ENCODE measurements around the gene ATG2B.

ATG2B gene

DNA sequence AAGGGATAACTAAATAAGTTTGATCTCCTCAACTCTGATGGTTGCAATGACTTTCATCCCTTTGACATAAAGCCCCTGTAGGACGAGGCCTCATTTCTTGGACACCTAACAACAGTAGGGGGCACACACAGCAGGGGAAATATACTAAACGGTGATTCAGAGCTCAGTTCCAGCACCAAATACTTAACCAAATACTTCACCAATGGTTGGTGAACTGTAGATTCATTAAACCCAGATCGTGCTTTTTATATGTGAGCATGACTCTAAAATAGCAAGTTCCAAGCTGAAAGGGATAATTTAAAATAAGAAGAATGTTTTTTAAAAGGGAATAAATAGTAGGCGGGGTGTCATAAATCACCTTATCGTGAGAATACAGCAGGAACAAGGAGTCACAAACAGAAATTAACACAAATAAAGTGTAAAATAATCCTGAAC is 53.2 kb downstream of the ATG2B start:
- in situ Hi-C loops (cut with MboI; ENCODE audit: low sequenced_read_pairs) = no loop called here

DNA sequence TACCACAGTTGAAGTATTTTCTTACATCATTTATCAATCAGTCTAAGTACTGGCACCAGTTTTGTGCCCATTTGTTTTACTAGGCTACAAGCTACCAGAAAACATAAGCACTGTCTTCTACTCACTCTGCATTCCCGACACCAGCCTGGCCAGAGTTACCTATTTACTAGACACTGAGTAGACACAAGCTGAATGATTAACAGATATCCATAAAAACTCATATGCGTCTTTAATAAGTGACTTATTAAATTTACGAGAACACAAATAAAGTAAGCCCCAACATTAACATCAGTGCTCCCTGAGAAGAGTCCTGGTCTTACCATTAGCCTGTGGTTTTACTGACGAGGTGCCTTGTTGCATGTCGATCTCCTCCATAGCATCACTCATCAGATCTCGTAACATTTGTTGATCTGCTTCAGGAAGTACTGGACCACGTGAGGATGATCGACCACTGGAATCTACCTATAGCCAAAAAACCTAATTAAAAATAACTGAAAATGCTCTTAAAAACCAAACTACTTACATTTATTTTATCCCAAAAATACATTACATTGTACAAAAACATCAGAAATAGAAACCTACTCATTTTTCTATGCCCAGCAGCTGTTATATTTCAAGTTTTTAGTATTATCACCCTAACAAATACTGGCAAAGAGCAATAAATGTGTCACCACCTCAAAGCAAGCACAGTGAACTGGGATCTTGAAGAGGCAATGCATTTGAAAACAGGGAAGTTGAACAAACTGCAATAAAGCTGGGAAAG is 53.8 kb downstream of the ATG2B start:
- in situ Hi-C loops (cut with MboI; ENCODE audit: low sequenced_read_pairs) = no loop called here

DNA sequence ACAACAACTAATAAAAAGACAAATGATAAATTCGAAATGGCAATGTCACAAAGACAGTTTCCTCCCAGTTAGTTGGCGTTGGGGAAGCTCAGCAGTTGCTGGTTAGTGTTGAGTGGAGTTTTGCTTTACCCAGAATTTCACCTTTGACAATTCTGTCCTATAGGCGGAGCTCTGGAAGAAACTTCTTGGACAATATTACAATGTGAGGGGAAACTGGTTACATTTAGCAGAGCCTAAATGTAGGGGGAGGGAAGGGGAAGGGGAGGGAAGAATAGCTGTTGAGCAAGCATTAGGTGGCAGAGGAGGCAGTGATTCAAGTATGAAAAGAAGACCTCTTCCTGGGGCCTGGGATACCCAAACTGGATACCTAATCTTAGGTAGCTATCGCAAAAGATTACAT is 55.7 kb downstream of the ATG2B start:
- in situ Hi-C loops (cut with MboI; ENCODE audit: low sequenced_read_pairs) = no loop called here

DNA sequence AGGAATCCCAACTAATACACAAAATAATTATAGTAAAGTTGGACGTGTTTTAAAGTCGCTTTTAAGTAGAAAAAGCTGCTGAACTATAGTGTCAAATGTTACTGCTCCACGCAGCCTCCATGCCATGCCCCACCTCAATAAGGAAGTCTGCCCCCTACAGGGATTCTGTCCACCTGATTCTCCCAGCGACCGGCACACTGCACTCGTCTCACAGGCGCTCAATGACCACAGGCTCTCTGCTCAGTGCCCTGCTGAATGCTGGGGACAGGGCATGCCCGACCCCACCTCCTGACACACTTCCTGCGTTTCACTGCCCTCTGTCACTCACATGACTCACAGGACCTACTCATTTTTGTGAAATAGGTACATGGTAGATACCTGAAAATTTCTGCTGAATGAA is 58.2 kb downstream of the ATG2B start:
- in situ Hi-C loops (cut with MboI; ENCODE audit: low sequenced_read_pairs) = no loop called here

DNA sequence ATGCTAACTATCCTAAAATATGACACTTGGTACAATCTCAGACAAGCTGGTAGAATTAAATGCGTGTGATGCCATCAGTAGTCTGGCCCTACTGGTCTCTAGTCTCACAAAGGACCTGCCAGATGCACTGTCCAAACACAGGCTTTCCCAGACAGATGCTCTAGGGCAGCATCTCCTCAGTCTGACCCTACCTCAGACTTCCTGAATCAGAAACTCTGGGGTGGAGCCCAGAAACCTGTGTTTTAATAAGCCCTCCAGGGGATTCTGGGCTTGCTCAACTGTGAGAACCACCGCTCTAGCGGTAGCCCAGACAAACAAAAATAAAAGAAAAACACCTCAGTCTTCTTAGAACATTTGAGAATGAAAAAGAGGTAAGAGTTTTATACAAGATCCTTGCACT is 59.2 kb downstream of the ATG2B start:
- in situ Hi-C loops (cut with MboI; ENCODE audit: low sequenced_read_pairs) = no loop called here

DNA sequence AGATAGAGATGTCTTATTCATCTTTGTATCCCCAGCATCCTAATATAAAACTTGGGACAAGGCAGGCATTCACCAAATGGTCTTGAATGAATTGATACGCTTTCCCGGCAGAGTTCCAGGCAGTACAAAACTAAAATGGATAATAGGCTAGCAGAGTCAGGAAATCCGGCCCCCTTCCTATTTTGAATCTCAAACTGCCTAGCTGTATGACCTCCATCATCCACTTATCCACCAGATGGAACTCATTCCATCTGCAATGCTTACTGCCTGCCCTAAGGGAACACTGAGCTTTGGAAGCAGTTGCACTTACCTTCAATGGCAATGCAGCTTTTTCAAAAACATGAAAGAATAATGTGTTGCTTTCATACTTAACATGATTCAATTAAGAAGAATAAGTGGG is 63.7 kb downstream of the ATG2B start:
- in situ Hi-C loops (cut with MboI; ENCODE audit: low sequenced_read_pairs) = no loop called here

DNA sequence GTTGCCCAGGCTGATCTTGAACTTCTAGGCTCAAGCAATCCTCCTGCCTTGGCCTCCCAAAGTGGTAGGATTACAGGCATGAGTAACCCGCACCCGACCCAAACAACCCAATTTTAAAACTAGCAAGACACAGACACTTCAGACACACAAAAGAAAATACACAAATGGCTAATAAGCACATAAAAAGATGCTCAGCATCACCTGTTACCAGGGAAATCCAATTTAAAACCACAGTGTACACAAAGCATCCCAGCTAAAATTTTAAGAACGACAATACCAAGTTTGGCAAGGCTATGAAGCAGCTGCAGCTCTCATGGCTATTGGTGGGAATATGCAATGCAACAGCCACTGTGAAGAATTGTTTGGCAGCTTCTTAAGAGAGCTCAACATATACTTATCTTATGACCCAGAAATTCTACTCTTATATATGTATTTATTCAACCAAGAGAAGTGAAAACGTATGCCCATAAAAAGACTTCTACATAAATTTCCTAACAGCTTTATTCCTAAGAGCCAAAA is 65.1 kb downstream of the ATG2B start:
- in situ Hi-C loops (cut with MboI; ENCODE audit: low sequenced_read_pairs) = no loop called here

DNA sequence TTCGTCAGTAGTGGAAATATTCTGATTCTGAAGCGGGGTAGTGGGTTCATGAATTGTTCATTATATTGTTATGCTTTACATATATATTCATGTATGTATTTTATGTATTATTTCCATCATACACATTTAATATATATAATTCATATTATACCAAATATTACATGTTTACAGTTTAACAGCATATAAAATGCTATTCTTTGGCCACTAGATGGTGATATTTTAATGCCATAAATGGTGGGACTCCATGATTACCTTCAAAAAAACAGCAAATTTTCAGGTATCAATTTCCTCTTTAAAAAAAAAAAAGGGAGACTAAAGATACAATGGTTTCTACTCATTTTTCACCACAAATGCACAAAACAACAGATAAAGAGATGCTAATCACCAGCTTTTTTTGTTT is 66.1 kb downstream of the ATG2B start:
- in situ Hi-C loops (cut with MboI; ENCODE audit: low sequenced_read_pairs) = no loop called here

DNA sequence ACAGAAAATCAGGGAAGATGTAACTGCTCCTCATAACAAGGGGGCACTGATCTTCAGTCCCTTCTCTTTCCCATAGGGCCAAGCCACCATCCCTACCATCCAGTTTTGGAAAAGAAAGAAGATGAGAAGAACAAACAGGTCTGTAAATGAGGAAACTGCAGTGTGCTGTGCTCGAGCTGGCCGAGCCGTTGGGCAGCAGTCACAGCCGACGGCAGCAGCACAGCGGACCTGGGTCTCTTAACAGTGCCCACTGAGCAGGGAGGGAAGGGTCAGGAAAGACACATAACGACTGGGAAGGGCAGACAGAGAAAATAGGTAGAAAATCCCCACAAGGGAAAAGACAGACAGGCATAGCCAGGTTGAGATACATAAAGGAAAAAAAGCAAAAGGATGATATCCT is 68.9 kb downstream of the ATG2B start:
- in situ Hi-C loops (cut with MboI; ENCODE audit: low sequenced_read_pairs) = no loop called here

DNA sequence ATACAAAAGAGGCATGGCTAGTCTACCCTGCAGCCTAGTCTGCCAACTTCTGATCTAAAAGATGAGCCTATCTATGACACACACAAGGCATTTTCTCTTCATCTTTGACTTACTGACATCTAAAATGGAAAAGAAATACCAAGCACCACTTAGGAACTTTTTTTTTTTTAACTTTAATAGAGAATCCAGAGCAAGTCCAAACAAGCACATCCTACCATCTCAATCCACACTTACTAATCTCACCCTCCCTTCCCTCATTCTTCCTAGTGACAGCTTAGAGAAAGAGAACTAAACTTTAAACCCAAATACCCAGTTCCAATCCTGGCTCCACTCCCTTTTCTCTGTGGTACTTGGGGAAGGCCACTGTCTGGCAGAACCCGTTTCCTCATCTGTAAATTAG is 75.3 kb downstream of the ATG2B start:
- in situ Hi-C loops (cut with MboI; ENCODE audit: low sequenced_read_pairs) = no loop called here

DNA sequence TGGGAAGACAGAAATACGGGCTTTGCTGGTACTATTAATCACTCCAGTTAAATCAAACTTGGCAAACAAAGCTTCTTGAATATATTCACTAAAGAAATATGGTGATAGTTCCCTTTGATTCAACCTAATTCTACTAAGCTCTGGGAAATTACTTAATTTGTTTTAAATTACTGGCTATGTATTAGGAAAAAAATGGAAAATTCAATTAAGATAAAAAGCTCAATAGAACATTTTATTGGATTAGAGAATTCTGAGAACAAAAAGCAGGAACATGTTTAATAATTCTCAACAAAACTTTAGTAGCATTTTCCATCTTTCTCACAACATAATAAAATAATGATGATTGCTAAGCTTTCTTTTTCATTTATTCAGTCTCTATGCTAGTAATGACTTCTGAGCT is 76.9 kb downstream of the ATG2B start:
- in situ Hi-C loops (cut with MboI; ENCODE audit: low sequenced_read_pairs) = no loop called here

DNA sequence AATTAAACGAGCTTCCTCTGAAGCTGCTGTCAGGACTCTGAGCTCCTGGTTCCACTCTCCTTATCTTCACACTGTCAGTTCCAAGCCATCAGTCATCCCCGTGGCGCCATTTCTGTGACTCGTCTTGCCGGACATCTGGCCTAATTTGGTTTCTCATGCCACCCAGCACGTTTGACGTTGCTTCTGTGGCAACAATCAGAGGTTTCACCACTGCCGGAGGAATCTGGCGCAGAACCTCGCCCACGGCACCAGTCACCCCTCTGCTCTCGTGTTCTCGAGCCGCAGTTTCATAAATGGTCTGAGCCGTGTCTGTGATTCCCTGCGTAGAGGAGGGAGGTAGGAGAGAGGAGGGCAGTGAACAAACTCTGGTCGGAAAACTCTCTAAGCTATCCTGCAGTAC is 77.5 kb downstream of the ATG2B start:
- in situ Hi-C loops (cut with MboI; ENCODE audit: low sequenced_read_pairs) = no loop called here

DNA sequence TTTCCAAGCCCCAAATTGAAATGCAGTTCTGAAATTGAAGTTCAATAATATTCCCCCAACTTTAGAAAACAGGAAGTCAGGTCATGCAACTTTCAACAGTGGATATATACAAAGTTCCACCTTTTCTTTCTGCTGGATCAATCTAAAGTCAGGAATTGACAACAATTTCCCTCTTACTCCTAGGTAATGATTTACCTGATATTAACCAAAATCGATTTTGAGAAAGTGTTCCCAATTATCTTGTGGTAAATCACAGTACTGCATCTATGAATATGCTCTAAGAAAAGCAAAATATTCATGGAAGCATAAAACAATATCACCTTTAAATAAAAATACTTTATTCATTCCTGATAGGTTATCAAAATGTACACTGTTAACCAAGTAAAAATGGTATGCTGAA is 78.7 kb downstream of the ATG2B start:
- in situ Hi-C loops (cut with MboI; ENCODE audit: low sequenced_read_pairs) = no loop called here

DNA sequence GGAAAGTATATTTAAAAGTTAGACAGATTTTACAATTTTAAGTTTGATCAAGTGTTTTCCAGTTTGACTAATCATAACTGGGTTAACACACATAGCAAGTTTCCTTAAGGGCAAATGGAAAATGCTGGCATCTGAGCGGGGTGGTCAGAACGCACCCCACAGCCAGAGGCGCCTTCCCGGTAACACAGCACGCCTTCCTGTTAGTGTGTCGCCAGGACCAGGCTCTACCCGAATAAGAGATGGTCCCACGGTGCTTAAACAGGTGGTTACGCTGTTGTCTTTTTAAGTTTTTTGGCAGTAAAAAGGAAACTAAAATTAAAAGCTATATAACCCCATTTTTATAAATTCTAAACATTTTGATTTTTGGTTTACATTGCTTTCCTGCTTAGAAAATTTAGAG is 79.1 kb downstream of the ATG2B start:
- in situ Hi-C loops (cut with MboI; ENCODE audit: low sequenced_read_pairs) = no loop called here

DNA sequence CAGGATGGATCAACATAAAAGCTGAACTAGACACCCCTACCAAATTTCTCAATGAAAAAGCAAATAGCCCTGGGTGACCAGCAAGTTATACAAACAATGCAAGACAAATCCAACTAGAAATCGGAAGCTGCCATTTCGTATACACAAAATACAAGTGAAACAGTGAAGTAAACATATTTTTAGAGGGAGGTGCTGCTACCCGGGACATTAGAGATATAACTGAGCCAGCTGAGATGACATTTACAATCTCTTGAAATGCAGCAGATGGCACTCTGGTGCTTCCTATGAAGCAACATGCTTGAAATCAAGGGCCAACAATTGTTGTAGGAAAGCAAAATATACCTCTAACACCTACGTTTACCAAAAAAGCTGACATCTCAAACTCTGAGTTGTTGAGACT is 81.7 kb downstream of the ATG2B start:
- in situ Hi-C loops (cut with MboI; ENCODE audit: low sequenced_read_pairs) = no loop called here

DNA sequence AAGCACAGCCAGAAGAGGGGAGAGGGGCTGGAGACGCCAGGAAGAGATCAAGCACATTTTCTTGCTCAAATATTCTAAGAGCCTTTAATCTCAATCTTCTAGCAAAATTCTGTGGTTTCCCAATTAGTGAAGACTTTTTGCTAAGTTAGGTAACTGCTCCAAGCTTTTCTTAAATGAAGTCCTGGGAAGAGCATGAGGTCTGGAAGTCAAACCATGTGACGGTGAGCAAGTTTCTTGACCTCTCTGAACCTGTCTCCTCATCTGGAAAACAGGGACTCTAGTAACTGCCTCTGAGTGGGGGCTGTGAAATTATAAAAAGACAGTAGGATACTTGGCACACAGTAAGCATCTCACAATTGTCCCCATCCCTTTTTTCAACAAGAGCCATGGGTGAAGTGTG is 83.0 kb downstream of the ATG2B start:
- in situ Hi-C loops (cut with MboI; ENCODE audit: low sequenced_read_pairs) = no loop called here

DNA sequence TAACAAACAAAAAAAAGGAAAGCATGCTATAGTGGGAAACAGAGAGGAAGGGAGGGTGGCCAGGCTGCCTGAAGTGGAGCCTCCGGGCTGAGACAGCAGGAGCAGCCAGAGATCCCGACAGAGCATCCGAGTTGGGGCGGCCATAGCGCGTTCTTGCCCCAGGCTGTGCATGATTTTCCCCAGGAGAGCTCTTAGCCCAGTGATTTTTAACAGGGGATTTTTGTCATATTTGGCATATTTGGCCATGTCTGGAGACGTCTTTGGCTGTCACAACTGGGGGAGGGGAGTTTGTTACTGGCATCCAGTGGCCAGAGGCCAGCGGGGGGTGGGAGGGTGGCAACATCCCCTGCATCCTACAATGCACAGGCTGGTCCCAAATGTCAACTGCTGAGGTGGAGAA is 83.6 kb downstream of the ATG2B start:
- in situ Hi-C loops (cut with MboI; ENCODE audit: low sequenced_read_pairs) = no loop called here

DNA sequence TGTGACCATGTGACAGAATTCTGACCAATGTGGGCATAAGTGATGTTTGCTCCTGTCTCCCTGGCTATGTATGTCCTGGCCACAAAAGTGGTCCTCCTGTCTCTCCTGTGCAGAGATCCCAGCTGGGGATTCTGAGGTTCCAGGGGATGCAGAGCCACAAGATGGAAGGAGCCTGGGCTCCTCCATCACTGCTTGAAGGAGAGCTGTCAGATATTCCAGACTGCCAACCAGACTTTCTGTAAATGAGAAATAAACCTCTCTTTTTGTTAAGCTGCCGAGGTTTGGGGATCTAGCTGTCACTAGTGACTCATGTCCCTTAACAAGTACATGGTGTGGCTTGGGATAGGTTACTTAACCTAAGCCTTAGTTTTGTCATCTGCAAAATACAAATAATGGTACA is 85.3 kb downstream of the ATG2B start:
- in situ Hi-C loops (cut with MboI; ENCODE audit: low sequenced_read_pairs) = no loop called here

DNA sequence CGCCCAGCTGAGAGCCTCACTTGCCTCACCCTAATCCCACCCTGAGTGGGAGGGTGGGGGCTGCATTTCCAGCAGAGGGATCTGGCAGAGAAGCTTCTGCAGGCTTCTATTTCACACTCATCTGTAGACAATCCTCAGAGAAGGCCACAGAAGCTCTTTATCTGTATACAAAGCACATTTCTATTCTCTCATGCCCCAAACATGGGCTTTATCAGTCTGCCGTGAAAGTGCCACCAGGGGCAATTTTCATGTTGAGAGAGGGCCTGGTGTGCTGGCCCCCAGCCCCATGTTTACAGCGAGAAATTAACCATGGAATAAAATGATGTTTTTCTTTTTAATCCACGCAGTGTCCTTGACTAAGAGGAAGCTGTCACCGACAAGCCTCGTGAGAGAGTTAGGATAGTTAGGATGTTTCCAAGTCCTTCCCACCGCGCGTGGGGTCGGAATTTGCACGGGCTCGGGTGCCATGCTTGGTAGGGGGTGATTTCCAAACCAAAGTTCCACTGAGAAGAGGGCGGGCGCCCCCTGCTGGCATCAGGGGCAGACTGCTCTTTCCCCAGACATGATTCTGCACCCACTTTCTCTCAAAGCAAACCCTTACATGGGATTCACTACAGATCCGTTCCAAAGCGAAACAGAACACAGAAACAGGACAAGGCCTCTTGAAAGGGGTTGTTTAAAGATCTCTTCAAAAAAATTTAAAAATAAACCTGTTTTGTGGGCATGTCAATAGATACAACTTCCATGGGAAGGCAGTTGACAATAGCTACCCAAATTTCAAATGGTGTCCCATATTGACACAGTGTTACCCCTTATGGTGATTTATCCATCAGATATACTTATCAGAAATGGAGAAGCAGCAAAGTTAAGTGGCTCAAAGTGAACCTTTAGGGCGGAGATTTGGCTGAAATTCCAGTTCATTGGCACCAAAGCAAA is 87.7 kb downstream of the ATG2B start:
- in situ Hi-C loops (cut with MboI; ENCODE audit: low sequenced_read_pairs) = no loop called here

DNA sequence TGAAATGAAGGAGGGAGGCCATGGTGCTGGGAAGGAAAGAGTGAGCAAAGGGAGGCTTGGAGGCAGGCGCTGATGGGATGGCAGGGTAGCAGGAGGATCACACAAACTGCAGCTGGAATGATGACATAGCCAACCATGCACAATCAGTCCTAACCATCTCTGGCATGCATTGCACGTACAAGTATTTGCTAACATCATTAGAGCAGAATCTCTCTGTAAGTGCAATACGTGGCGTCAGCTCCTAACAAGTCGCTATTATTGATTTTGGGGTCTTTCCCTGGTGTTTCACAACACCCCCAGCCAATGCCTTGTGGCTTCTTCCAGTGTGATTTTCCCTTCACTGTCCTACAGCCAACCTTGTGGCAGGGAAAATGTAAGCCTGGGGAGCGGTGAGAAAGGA is 88.6 kb downstream of the ATG2B start:
- in situ Hi-C loops (cut with MboI; ENCODE audit: low sequenced_read_pairs) = no loop called here

DNA sequence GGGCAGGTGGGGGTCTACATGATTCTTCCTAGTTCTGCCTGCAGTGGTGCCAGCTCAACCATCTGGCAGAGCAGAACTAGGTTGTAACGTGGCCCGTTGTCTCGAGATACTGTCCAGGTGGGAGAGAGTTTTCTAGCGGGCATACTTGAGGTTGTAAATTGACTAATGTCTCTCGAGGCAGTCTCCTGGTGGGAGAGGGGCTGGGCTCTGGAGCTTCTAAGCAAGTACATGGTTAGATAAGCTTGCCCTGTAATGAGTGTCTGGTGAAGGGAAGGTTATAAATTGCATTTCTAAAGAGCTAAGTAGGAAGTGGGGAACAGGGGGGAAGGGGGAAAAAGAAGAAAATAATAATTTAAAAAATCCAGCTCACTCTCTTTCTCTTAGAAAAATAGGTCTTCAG is 89.0 kb downstream of the ATG2B start:
- in situ Hi-C loops (cut with MboI; ENCODE audit: low sequenced_read_pairs) = no loop called here

DNA sequence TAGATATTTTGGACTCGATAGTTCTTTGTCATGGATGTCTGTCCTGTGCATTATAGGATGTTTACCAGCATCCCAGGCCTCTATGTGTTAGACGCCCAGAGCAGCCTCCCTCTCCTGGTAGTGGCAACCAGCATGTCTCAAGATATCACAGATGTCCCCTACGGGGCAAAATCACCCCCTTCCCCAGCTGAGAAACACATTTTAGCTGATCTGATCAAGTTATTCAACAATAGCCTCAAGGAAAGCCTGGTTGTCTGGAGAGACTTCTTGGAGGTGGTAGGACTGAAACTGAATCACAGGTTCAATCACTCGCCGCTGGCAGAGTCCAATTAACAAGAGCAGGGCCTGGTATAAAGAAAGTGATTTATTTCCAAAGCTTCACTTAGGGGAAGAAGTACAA is 89.5 kb downstream of the ATG2B start:
- in situ Hi-C loops (cut with MboI; ENCODE audit: low sequenced_read_pairs) = no loop called here

All from HL-60/S4 treated with phorbol 12-myristate 13-acetate at 8.2 ng/mL for 4 days and 3 days (cell line).